ENCODE results near the gene MAGOH.
"Not testable (repeated sequence)": the region's sequence is repeated elsewhere in the genome, so short reads cannot be mapped to it uniquely, and the experiment has no call there.

The MAGOH gene

GRCh38 chr1:53219711-53220110 lies 18.6 kb downstream of the MAGOH start:
- no peak for DNase-seq

GRCh38 chr1:53218201-53218600 lies 20.1 kb downstream of the MAGOH start:
- DNase-seq, result no peak

DNA sequence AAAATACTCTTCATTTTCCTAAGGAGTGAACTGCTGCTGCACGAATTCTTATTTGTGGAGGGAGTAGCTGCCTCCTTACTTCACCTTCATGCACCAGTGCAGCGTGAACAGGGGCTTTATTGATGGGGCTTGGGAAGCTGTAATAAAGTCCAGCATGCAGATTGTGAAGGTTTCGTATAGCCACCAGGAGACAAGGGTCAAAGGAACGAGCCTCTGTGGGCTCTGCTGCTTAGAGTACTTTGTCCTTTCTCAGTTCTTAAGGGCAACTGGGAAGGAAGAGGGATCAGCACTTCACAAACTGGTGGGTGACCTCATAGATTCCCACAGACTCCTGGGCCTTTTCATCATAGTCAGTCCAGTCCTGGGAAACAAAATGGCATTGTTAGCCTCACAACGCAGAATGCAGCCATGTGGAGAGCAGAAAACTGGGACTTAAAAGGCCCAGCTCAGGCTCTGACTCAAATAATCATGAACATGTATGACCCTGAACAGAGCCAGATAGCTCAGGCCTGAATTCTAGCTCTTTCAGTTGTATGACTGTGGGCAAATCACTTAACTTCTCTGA lies 23.9 kb downstream of the MAGOH start:
- DNase-seq, result no peak

DNA sequence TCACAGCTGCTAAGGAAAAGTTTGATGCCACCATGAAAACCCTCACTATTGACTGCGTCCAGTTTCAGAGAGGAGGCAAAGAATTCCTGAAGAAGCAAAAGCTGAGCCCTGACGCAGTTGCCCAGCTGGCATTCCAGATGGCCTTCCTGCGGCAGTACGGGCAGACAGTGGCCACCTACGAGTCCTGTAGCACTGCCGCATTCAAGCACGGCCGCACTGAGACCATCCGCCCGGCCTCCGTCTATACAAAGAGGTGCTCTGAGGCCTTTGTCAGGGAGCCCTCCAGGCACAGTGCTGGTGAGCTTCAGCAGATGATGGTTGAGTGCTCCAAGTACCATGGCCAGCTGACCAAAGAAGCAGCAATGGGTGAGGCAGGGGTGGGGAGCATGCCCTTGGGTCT lies 27.4 kb downstream of the MAGOH start:
- no peak for DNase-seq

GRCh38 chr1:53210352-53210751 lies 28.0 kb downstream of the MAGOH start:
- DNase-seq, result no peak

DNA sequence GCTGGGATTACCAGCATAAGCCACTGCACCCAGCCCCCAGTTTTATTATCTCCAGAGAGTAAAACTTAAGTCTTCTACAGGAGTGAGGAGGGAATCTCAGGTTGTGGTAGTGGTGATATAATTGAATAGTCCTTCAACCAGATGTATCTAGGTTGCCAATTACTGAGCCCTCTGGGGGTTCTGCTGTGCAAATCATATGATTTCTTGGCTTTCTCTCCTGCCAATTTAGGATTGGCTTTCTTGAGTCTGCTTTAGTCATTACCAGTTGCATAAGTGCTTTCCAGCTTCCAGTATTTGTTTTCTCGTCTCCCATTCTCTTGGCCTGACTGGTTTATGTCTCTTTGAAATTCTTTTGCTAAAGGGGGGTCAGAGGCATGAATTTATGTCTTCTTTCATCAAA lies 30.6 kb downstream of the MAGOH start:
- no peak for DNase-seq

DNA sequence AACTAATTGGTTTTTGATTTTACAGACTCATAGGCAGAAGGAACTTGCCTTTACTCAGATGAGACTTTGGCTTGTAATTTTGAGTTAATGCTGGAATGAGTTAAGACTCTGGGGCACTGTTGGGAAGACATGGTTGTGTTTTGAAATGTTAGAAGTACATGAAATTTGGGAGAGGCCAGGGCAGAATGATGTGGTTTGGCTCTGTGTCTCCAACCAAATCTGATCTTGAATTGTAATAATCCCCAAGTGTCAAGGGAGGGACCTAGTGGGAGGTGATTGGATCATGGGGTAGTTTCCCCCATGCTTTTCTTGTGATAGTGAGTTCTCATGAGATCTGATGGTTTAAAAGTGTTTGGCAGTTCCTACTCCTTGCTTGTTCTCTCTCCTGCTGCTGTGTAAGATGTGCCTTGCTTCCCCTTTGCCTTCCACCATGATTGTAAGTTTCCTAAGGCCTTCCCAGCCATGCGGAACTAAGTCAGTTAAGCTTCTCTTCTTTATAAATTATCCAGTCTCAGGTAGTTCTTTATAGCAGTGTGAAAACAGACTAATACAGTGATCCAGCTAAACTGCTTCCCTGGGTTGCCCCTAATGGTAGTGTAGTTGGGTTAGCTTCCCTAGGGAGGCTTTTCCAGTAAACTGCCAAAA lies 31.5 kb downstream of the MAGOH start:
- DNase-seq, result no peak

DNA sequence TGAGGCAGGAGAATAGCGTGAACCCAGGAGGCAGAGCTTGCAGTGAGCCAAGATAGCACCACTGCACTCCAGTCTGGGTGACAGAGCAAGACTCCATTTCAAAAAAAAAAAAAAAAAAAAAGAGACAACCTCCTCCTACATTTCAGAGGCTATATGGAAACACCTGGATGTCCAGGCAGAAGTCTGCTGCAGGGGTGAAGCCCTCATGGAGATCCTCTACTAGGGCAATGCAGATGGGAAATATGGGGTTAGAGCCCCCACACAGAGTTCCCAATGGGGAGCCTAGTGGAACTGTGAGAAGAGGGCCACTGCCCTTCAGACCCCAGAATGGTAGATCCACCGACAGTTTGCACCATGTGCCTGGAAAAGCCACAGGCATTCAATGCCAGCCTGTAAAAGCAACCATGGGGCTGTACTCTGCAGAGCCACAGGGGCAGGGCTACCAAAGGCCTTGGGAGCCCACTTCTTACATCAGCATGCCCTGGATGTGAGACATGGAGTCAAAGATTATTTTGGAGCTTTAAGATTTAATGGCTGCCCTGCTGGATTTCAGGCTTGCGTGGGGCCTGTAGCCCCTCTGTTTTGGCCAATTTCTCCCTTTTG lies 32.1 kb downstream of the MAGOH start:
- not testable (repeated sequence) for DNase-seq

DNA sequence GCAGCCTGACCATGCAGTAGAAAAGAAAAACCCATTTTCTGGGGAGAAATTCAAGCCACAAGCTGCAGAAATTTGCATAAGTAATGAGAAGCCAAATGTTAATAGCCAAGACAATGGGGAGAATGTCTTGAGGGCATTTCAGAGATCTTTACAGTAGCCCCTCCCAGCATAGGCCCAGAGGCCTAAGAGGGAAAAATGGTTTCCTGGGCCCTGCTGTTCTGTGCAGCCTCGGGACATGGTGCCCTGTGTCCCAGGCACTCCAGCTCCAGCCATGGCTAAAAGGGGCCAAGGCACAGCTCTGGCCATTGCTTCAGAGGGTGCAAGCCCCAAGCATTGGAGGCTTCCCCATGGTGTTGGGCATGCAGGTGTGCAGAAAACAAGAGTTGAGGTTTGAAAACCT lies 32.8 kb downstream of the MAGOH start:
- not testable (repeated sequence) for DNase-seq

- no peak for DNase-seq
Measured at GRCh38 chr1:53203466-53203865, 34.9 kb downstream of the MAGOH start.

DNA sequence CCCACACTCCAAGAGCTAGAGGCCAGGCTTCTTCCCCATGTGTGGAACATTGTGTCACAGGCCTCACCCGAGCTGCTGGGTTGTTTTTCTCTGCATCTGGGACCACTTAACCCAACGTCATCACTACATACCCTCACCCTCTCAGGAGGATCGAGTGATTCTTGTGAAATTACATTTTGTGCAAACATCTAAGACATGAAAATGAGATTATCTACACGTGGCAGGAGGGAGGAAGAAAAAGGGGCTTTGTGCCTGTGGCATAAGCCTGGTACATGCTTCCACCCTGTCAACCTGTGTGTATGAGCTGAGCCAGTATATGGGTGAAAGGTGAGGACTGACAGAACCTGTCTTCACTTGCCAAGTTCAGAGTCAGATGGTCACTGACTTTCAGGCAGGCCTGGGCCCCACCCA lies 40.1 kb downstream of the MAGOH start:
- no peak for DNase-seq

GRCh38 chr1:53197291-53198200 lies 40.8 kb downstream of the MAGOH start:
- no peak for DNase-seq

- peak; percentile 96 for DNase-seq
Measured at GRCh38 chr1:53196485-53197290, 41.6 kb downstream of the MAGOH start, which contains the start of gene CPT2. TSS of gene CPT2 (plus strand) at chr1:53196824. CDS start at chr1:53196944, 120 bp downstream.

- DNase-seq, result no peak
Measured at GRCh38 chr1:53196017-53196484, 42.3 kb downstream of the MAGOH start.

GRCh38 chr1:53195246-53196016 lies 42.9 kb downstream of the MAGOH start:
- DNase-seq, result no peak

GRCh38 chr1:53190210-53190611 lies 48.1 kb downstream of the MAGOH start:
- DNase-seq, result no peak

DNA sequence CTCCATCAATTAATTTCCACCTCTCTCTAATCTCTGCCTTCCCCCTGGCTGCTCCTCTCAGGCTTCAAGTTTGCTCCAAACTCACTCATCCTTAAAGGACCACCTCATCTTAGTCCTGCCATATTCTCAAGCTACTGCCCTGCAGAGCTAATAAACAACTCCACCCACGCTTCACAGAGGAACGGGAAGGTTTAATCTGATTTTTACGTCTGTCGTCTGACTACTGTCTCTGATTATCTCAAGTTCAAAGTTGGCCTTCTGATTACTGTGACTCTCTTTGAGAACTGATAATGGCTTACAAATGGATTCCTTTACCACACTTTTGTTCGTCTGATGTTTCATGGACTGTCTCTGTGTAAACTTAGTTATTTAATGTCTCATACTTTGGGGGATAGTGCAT lies 49.3 kb downstream of the MAGOH start:
- DNase-seq, result no peak

GRCh38 chr1:53188099-53188498 lies 50.2 kb downstream of the MAGOH start:
- no peak for DNase-seq

DNA sequence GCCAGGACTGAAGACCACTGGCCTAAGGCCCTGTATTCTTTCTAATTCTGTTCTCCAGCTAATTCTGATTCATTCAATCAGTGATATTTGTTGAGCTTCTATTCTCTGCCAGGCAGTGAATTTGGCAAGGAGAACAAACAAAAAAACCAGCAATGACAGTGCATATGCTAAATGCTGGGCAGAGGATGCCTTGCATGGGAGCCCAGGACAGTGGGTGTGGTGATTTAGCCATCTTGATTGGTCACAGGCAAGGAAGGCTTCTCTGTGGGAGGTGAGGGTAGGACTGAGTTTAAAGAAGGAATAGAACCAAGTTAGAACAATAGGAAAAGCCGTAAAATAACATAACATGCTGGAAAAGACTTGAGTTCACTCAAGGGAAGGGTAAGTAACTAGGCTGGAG lies 50.9 kb downstream of the MAGOH start:
- no peak for DNase-seq

GRCh38 chr1:53186533-53186932 lies 51.8 kb downstream of the MAGOH start:
- no peak for DNase-seq

GRCh38 chr1:53185955-53186297 lies 52.4 kb downstream of the MAGOH start:
- DNase-seq, result not testable (repeated sequence)
